Measurements from ENCODE around the gene EIPR1. TPM values are rescaled to one million over a fixed set of nuclear protein-coding genes. Genes with fewer than 3 reads are reported as not detected.

The EIPR1 gene
- total RNA-seq, 1 donor from 2014 or later = 32.0 TPM

DNA sequence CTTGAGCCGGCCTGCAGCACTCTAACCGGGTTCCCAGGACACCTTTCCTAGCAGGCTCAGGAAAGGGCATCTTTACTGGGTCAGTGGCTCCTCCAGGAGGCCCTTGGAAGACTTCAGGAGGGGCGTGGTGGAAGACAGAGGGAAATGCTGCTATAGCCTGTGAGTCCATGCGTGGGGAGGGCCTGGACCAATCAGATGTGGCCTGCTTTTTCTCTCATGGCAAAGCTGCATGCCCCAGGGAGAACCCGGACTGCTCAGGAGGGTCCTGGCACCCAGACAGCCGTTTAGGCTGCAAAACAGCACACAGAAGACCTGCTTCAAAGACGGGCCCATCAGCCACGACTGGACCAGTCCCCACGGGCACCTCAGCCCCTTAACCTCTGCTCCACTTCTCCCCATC, 84.4 kb downstream of the EIPR1 start:
- no peak overlapping the region for H3K4me3 Mint-ChIP-seq (ENCODE audit: low read depth)
- H3K9me3 Mint-ChIP-seq (ENCODE audit: low read depth) = no peaks in the 10 kb centered on the region
- H3K27ac Mint-ChIP-seq = no peak overlapping the region
- H3K4me1 Mint-ChIP-seq (ENCODE audit: low read depth) = no peaks in the 10 kb centered on the region
- no peaks in the 10 kb centered on the region for H3K27me3 Mint-ChIP-seq
- TF ChIP-seq, protein P1, sequence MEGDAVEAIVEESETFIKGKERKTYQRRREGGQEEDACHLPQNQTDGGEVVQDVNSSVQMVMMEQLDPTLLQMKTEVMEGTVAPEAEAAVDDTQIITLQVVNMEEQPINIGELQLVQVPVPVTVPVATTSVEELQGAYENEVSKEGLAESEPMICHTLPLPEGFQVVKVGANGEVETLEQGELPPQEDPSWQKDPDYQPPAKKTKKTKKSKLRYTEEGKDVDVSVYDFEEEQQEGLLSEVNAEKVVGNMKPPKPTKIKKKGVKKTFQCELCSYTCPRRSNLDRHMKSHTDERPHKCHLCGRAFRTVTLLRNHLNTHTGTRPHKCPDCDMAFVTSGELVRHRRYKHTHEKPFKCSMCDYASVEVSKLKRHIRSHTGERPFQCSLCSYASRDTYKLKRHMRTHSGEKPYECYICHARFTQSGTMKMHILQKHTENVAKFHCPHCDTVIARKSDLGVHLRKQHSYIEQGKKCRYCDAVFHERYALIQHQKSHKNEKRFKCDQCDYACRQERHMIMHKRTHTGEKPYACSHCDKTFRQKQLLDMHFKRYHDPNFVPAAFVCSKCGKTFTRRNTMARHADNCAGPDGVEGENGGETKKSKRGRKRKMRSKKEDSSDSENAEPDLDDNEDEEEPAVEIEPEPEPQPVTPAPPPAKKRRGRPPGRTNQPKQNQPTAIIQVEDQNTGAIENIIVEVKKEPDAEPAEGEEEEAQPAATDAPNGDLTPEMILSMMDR (IDR thresholded peaks at IDR 0.05; ENCODE audit: unreplicated experiment) = no peak
- DNase-seq (ENCODE audit: low spot score, unreplicated experiment) = no peak
- H3K36me3 Mint-ChIP-seq (ENCODE audit: insufficient read depth) = no peaks in the 10 kb centered on the region

DNA sequence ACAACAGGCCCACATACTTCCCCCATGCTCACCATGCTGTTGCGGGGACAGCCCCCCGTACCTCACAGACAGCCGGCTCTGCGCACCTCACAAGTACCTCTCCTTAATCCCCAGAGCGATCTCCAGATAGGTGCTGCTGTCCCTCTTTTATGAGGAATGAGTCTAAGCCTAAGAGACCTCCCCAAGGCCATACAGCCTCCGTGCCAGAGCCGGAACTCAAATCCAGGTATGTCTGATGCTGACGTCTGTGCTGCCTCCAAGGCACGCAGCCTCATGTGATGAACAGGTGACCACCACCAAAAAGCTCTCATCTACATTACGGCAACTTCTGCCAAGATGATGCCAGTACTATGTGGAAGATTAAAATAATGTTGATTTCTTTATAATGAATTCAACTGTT, 85.2 kb downstream of the EIPR1 start:
- Mint-ChIP-seq H3K4me1 (ENCODE audit: low read depth) (no peaks in the 10 kb centered on the region), H3K27ac (peak overlapping the region; percentile 50), H3K36me3 (ENCODE audit: insufficient read depth) (no peaks in the 10 kb centered on the region), H3K27me3 (no peaks in the 10 kb centered on the region), H3K9me3 (ENCODE audit: low read depth) (peaks cover 2% of the 10 kb centered on the region), H3K4me3 (ENCODE audit: low read depth) (no peak overlapping the region)
- TF ChIP-seq, protein P1 (IDR thresholded peaks at IDR 0.05; ENCODE audit: unreplicated experiment) = no peak
- no peak for DNase-seq (ENCODE audit: low spot score, unreplicated experiment)

DNA sequence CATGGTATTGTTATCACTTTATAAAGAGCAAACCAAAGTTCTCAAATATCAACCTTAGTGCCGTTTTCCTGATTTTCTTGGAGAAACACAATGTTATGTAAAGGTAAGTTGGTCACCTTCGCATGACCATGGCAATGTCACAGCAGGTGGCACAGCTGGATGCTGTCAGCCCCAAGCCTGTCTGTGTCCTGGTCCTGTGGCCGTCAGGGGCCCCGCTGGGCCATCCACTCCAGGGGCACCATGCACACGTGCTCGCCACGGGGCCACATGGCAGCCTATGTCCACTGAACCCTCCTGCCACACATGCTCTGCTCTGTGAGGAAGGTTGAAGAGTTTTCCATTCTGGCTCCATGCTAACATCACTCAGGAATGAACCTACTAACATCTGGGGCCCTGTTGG, 85.9 kb downstream of the EIPR1 start:
- Mint-ChIP-seq H3K4me3 (ENCODE audit: low read depth) (no peak overlapping the region), H3K9me3 (ENCODE audit: low read depth) (peaks cover 7% of the 10 kb centered on the region), H3K27me3 (no peaks in the 10 kb centered on the region), H3K4me1 (ENCODE audit: low read depth) (no peaks in the 10 kb centered on the region), H3K27ac (no peak overlapping the region), H3K36me3 (ENCODE audit: insufficient read depth) (peaks cover 2% of the 10 kb centered on the region)
- TF ChIP-seq, protein P1 (IDR thresholded peaks at IDR 0.05; ENCODE audit: unreplicated experiment) = no peak
- no peak for DNase-seq (ENCODE audit: low spot score, unreplicated experiment)

DNA sequence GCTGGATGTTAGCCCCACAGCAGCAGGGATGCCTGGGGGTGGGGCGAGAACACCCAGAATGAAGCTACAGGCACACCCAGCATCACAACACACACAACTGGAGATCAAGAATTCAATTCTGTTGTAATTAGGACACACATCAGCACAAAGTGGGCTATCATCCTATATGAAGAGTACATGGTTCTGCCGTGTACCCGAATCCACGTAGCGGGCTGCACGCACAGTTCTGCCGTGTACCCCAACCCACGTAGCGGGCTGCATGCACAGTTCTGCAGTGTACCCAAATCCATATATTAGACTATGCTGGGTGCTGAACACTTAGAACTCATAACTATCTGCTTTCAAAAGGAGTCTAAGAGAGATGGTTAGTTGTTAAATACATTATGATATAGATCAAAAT, 86.5 kb downstream of the EIPR1 start:
- Mint-ChIP-seq H3K27me3 (no peaks in the 10 kb centered on the region), H3K4me1 (ENCODE audit: low read depth) (peaks cover 1% of the 10 kb centered on the region), H3K27ac (no peak overlapping the region), H3K36me3 (ENCODE audit: insufficient read depth) (peaks cover 2% of the 10 kb centered on the region), H3K9me3 (ENCODE audit: low read depth) (peaks cover 7% of the 10 kb centered on the region), H3K4me3 (ENCODE audit: low read depth) (no peak overlapping the region)
- TF ChIP-seq, protein P1 (IDR thresholded peaks at IDR 0.05; ENCODE audit: unreplicated experiment) = no peak
- DNase-seq (ENCODE audit: low spot score, unreplicated experiment) = no peak

DNA sequence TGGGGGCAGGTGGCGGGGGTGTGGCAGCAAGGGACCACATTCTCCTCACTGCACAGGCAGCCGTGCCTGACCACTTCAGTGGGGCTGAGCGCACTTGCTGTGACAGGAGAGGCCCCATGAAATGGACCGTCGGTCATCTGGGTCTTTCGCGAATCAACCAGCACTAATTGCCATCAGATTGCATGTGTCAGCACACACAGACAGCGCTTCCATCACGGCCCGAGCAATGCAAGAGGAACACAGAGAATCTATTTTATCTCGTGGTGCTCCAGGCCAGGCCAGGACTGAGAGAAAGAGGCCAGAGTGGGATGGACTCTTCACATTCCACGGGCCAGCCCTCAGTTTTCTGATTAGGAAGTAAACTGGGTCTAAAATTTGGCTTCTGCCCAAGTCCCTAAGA, 87.0 kb downstream of the EIPR1 start:
- DNase-seq (ENCODE audit: low spot score, unreplicated experiment) = no peak
- Mint-ChIP-seq H3K9me3 (ENCODE audit: low read depth) (peaks cover 7% of the 10 kb centered on the region), H3K27me3 (no peaks in the 10 kb centered on the region)

More for the DNA sequence above, 87.0 kb downstream of the EIPR1 start:
- TF ChIP-seq, protein P1 (IDR thresholded peaks at IDR 0.05; ENCODE audit: unreplicated experiment) = no peak
- Mint-ChIP-seq H3K36me3 (ENCODE audit: insufficient read depth) (peaks cover 2% of the 10 kb centered on the region), H3K4me1 (ENCODE audit: low read depth) (peaks cover 1% of the 10 kb centered on the region), H3K4me3 (ENCODE audit: low read depth) (no peak overlapping the region), H3K27ac (no peak overlapping the region)
